A549 (cell line): Measurements from ENCODE around the gene SRD5A2. TPM values are rescaled to one million over a fixed set of nuclear protein-coding genes. Genes with fewer than 3 reads are reported as not detected.

ENCODE experiments used
- ATAC-seq, 2 experiments: fragments of 200-7000 bp in 1 of 2; fragments of >200 bp in 1 of 2; cut with Nextera tagmentation in 1 of 2; cut with Tn5 transposase in 1 of 2; 3 replicates each; pipeline versions ENCODE4 v1.8.0 to v1.9.1; 2018 to 2020; ENCODE audit warnings: mild to moderate bottlenecking in 1 of 2, moderate library complexity in 1 of 2
- CTCF ChIA-PET: fragments of 300-600 bp; sonication (Branson Sonifier 250); formaldehyde crosslinking; extraction: SDS; loops from one replicate; lab custom pipeline; 2021; ENCODE audit warnings: antibody characterized with exemption, inconsistent platforms; lab: Yijun Ruan, JAX
- POLR2A ChIA-PET: fragments of 350-600 bp; formaldehyde crosslinking; extraction: SDS; loops from one replicate; lab custom pipeline; 2021; ENCODE audit warnings: antibody characterized with exemption, inconsistent platforms; lab: Yijun Ruan, JAX
- DNase-seq, 2 experiments: peaks; one replicate each; pipeline versions ENCODE4 v3.0.0 to v3.0.0-alpha.2; 2011 to 2016; ENCODE audit warnings: low read depth in 1 of 2, low spot score in 1 of 2
- FAIRE-seq: peaks from 2 replicates; lab custom pipeline; 2011; peaks lifted over from hg19 to GRCh38; lab: Jason Lieb, UNC
- H3K27ac ChIP-seq, 2 experiments: fragments of >200 bp; sonication (Bioruptor Twin); formaldehyde crosslinking; 3 replicates each; pipeline ENCODE4 v1.5.1; 2016 to 2017
- H3K4me1 ChIP-seq: fragments of >200 bp; sonication (Bioruptor Twin); formaldehyde crosslinking; 3 replicates; pipeline ENCODE4 v1.6.1; 2016
- H3K4me2 ChIP-seq: fragments of >200 bp; sonication (Bioruptor Twin); formaldehyde crosslinking; 3 replicates; pipeline ENCODE4 v1.6.1; 2016
- H3K4me3 ChIP-seq: fragments of >200 bp; sonication (Bioruptor Twin); formaldehyde crosslinking; 3 replicates; pipeline ENCODE4 v1.5.1; 2016
- H3K9me3 ChIP-seq: fragments of >200 bp; sonication (Bioruptor Twin); formaldehyde crosslinking; 3 replicates; pipeline ENCODE4 v1.6.1; 2016
- CBX8 ChIP-seq: fragments of 200-600 bp; sonication (generic); IDR thresholded peaks from 2 replicates; pipeline ENCODE4 v1.6.1; 2016
- CHD2 ChIP-seq: fragments of 150-350 bp; IDR thresholded peaks from 2 replicates; pipeline ENCODE4 v1.6.1; 2014; ENCODE audit warnings: low read length; ENCODE audit not compliant: partially characterized antibody
- CTCF ChIP-seq: fragments of >200 bp; sonication (Bioruptor Twin); formaldehyde crosslinking; IDR thresholded peaks from 3 replicates; pipeline ENCODE4 v1.5.1; 2016
- E2F6 ChIP-seq: IDR thresholded peaks from 2 replicates; pipeline ENCODE4 v1.6.1; 2012; ENCODE audit warnings: low read depth, borderline replicate concordance
- EHF ChIP-seq: fragments of 250-450 bp; sonication (Bioruptor Pico); IDR thresholded peaks from 2 replicates; pipeline ENCODE4 v1.5.0; 2020; ENCODE audit warnings: mild to moderate bottlenecking
- EHMT2 ChIP-seq: fragments of 200-600 bp; sonication (generic); IDR thresholded peaks from 2 replicates; pipeline ENCODE4 v1.6.1; 2016; ENCODE audit warnings: antibody characterized with exemption, low read depth, mild to moderate bottlenecking, moderate library complexity
- ESRRA ChIP-seq: fragments of 150-350 bp; IDR thresholded peaks from 2 replicates; pipeline ENCODE4 v1.6.1; 2014; ENCODE audit warnings: mild to moderate bottlenecking, low read length, borderline replicate concordance
- FOSB ChIP-seq: fragments of 250-450 bp; sonication (Bioruptor Pico); IDR thresholded peaks from 2 replicates; pipeline ENCODE4 v1.5.0; 2020; ENCODE audit warnings: mild to moderate bottlenecking, moderate library complexity
- GATA3 ChIP-seq: IDR thresholded peaks from 2 replicates; pipeline ENCODE4 v1.6.1; 2012; ENCODE audit warnings: borderline replicate concordance
- HDAC2 ChIP-seq: fragments of 200-600 bp; sonication (generic); IDR thresholded peaks from 2 replicates; pipeline ENCODE4 v1.6.1; 2016
- HMGXB4 ChIP-seq: fragments of 250-450 bp; sonication (Bioruptor Pico); IDR thresholded peaks from 2 replicates; pipeline ENCODE4 v1.5.0; 2021; ENCODE audit warnings: mild to moderate bottlenecking, moderate library complexity, borderline replicate concordance
- JUNB ChIP-seq: fragments of >200 bp; sonication (Bioruptor Twin); formaldehyde crosslinking; IDR thresholded peaks from 2 replicates; pipeline ENCODE4 v1.6.1; 2016
- KDM1A ChIP-seq: fragments of 200-600 bp; sonication (generic); IDR thresholded peaks from 2 replicates; pipeline ENCODE4 v1.6.1; 2016; ENCODE audit warnings: low read depth, mild to moderate bottlenecking
- MAZ ChIP-seq: fragments of 150-350 bp; IDR thresholded peaks from 2 replicates; pipeline ENCODE4 v1.6.1; 2014; ENCODE audit warnings: antibody characterized with exemption, low read depth, low read length, borderline replicate concordance
- NPAS2 ChIP-seq: fragments of 250-450 bp; sonication (Bioruptor Pico); IDR thresholded peaks from 2 replicates; pipeline ENCODE4 v1.8.0; 2022; ENCODE audit warnings: mild to moderate bottlenecking, moderate library complexity, borderline replicate concordance
- NR3C1 ChIP-seq: fragments of >200 bp; sonication (Bioruptor Twin); formaldehyde crosslinking; IDR thresholded peaks from 3 replicates; pipeline ENCODE4 v1.6.1; 2017
- POLR2AphosphoS2 ChIP-seq: conservative IDR thresholded peaks from 2 replicates; pipeline ENCODE4 v1.6.1; 2012; ENCODE audit warnings: low read length, improper control_type of control experiment, inconsistent platforms
- RAD21 ChIP-seq, 2 experiments: fragments of >200 bp in 1 of 2; sonication (Bioruptor Twin) in 1 of 2; formaldehyde crosslinking in 1 of 2; IDR thresholded peaks in 1 of 2; conservative IDR thresholded peaks in 1 of 2; 2 replicates in 1 of 2; 3 replicates in 1 of 2; pipeline ENCODE4 v1.6.1; 2012 to 2018; ENCODE audit warnings: inconsistent platforms in 1 of 2
- RCOR1 ChIP-seq: fragments of 150-350 bp; IDR thresholded peaks from 2 replicates; pipeline ENCODE4 v1.6.1; 2014; ENCODE audit warnings: antibody characterized with exemption, low read length, low read depth
- REST ChIP-seq: fragments of 200-600 bp; sonication (generic); IDR thresholded peaks from 2 replicates; pipeline ENCODE4 v1.6.1; 2016; ENCODE audit warnings: antibody characterized with exemption, mild to moderate bottlenecking, moderate library complexity
- SREBF2 ChIP-seq: fragments of 450-650 bp; IDR thresholded peaks from 2 replicates; pipeline ENCODE4 v1.6.1; 2014; ENCODE audit warnings: mild to moderate bottlenecking, moderate library complexity
- TFCP2L1 ChIP-seq: fragments of 250-450 bp; sonication (Bioruptor Pico); IDR thresholded peaks from 2 replicates; pipeline ENCODE4 v1.5.0; 2021; ENCODE audit warnings: mild to moderate bottlenecking
- USF2 ChIP-seq: fragments of 450-650 bp; IDR thresholded peaks from 2 replicates; pipeline ENCODE4 v1.6.1; 2014; ENCODE audit warnings: antibody characterized with exemption
- ZSCAN20 ChIP-seq: fragments of 250-450 bp; sonication (Bioruptor Pico); IDR thresholded peaks from 2 replicates; pipeline ENCODE4 v1.8.0; 2022; ENCODE audit warnings: mild to moderate bottlenecking, moderate library complexity
- WGBS: methylation state at CpG from one replicate; pipeline ENCODE4 v1.1.6; 2017; ENCODE audit errors: missing lambda C conversion rate; 5-methylcytosine and 5-hydroxymethylcytosine counted together
- polyA plus RNA-seq, 4 experiments: library from polyadenylated mRNA; depleted of rRNA in 3 of 4; stranded (reverse); fragments of >200 nt; fragmentation: RNase III in 1 of 4; extraction: RNeasy Plus Mini Kit Qiagen cat#74134 plus additional on column Dnase treatment in 1 of 4; gene quantifications; 2 replicates in 3 of 4; 3 replicates in 1 of 4; pipeline ENCODE4 v1.2.3, GENCODE V29; 2011 to 2017

The SRD5A2 gene
- polyA plus RNA-seq, 2 of the 4 experiments (the other 2 are of a cell fraction): 0.08 TPM; not detected in 1

GRCh38 chr2:31535768-31536167 lies 45.0 kb downstream of the SRD5A2 start:
- ChIA-PET POLR2A (no interaction called here), CTCF (interaction anchor here (1.7 kb wide), 1 partner anchor 12 kb away, joined by 8 read pairs; no protein-coding TSS in a partner anchor)
- peak in 1 of 2 experiments; percentile 29 for DNase-seq
- FAIRE-seq: no peak
- Histone ChIP-seq H3K9me3 (no peaks in the 10 kb centered on the region), H3K4me3 (0 out of 3 replicates have a peak overlapping the region, but pooled peaks have one; percentile 4), H3K27ac (peak overlapping the region; percentile 61 to 66), H3K4me2 (peak overlapping the region; percentile 76), H3K4me1 (peaks cover 25% of the 10 kb centered on the region)
- WGBS: 1% methylated on average over 2 of the region's 2 CpGs
- peak in 1 of 2 experiments; percentile 44; a peak in 3 of 6 replicates for ATAC-seq
- no peak for TF ChIP-seq TFCP2L1 (CRISPR knock-in tag)
- no peak for TF ChIP-seq GATA3
- no peak for TF ChIP-seq MAZ
- TF ChIP-seq RCOR1: no peak
- no peak for TF ChIP-seq ZSCAN20 (CRISPR knock-in tag)
- TF ChIP-seq POLR2AphosphoS2: no peak
- TF ChIP-seq EHF (CRISPR knock-in tag): no peak
- TF ChIP-seq ESRRA: no peak
- no peak for TF ChIP-seq SREBF2
- no peak for TF ChIP-seq HDAC2
- no peak for TF ChIP-seq USF2
- TF ChIP-seq KDM1A: no peak
- TF ChIP-seq EHMT2: no peak
- TF ChIP-seq CTCF: no peak
- TF ChIP-seq HMGXB4 (CRISPR knock-in tag): no peak
- TF ChIP-seq CBX8: no peak
- no peak for TF ChIP-seq JUNB
- TF ChIP-seq E2F6: no peak

GRCh38 chr2:31534636-31535035 lies 46.1 kb downstream of the SRD5A2 start:
- ChIA-PET CTCF (interaction anchor here (0.9 to 3.8 kb wide), 2 partner anchors 9 to 12 kb away, joined by 3 to 26 read pairs; no protein-coding TSS in a partner anchor), POLR2A (no interaction called here)
- FAIRE-seq (no peak), ATAC-seq (no peak), DNase-seq (no peak)
- Histone ChIP-seq H3K4me2 (peak overlapping the region; percentile 20; the same call in 1 of the 3 replicates), H3K4me1 (peaks cover 25% of the 10 kb centered on the region), H3K27ac (no peak overlapping the region; a peak in 1 of 6 replicates), H3K9me3 (no peaks in the 10 kb centered on the region), H3K4me3 (no peak overlapping the region)
- TF ChIP-seq CHD2: no peak
- TF ChIP-seq NPAS2 (CRISPR knock-in tag): no peak
- TF ChIP-seq REST: no peak
- no peak for TF ChIP-seq FOSB
- TF ChIP-seq RAD21 (conservative IDR thresholded peaks at IDR 0.05 in 1 of 2, IDR thresholded peaks at IDR 0.05 in 1 of 2): no peak
- no peak for TF ChIP-seq SREBF2
- TF ChIP-seq NR3C1: no peak
- WGBS: 66% methylated on average over 1 of the region's 1 CpG
